A549 treated with dexamethasone at 1 μM for 4 hours (cell line): ENCODE results near the gene NEUROD4. TPM values are rescaled to one million over a fixed set of nuclear protein-coding genes. Genes with fewer than 3 reads are reported as not detected.

Experiments
- total RNA-seq: library from RNA; stranded (reverse); fragments of 200-300 nt; extraction: Qiagen RNA extraction; gene quantifications from 5 replicates; pipeline ENCODE4 v1.2.3, GENCODE V29; 2022

Gene NEUROD4, protein sequence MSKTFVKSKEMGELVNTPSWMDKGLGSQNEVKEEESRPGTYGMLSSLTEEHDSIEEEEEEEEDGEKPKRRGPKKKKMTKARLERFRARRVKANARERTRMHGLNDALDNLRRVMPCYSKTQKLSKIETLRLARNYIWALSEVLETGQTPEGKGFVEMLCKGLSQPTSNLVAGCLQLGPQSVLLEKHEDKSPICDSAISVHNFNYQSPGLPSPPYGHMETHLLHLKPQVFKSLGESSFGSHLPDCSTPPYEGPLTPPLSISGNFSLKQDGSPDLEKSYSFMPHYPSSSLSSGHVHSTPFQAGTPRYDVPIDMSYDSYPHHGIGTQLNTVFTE
- 0.03 TPM in 1 of 5 replicates, not detected in the others for total RNA-seq

DNA sequence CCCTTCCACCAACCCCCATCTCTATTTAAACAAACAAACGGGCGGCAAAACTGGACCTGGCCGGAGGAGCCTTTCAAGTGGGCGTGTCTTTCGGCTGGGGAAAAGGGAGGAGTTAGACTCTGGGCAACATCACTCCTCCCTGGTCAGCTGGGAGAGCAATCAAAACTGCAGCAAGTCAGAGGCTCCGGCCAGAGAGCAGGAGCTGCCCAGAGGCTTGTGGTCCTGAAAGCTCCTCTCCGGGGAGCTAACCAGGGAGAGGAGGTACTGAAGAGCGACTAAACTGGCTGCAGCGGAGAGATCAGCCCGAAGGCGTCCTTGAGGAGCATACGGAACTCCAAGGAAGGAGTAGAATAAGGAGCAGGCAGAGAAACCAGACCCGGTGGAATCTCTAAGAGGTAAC, at the start of gene NEUROD4:
TSS of gene NEUROD4 (plus strand) at position 191 of the 400 bp plus-strand sequence. CDS start 6,466 bp downstream, outside the sequence.

DNA sequence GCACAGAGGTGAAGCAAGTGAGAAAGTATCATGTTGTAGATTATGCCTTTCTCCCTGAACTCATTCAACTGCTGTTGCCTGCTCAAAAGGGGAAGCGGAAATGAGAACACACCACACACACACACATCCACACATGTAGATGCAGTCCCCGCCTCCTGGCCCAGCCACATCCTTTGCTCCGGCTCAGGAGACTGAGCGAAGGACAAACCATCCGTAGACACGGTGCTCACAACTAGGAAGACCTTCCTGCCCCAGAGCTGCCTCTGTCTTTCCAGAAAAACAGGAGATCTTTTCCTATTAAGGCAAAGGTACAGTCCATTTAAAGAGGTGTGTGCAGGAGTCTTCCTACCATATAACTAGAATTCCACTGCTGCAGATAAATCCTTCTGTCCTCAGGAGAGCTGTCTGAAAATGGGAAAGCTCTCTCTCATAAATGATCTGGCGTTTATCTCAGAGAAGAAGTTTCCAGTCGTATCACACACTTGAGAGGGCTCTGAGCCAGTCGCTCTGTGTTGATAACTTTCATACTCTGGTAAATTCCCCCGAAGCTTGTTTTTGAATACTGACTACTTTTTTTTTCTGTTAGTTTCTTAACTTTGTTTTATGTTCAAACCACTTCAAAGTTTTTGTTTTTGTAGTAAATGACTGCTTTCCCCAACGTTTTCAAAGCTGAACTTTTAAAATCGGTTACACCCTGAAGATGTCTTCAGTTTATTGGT, 35.0 kb upstream of the NEUROD4 start, which contains the start of gene TESPA1:
TSS of gene TESPA1 (minus strand) at position 105 of the 719 bp plus-strand sequence. CDS start 10,200 bp downstream, outside the sequence.

Other genes with a start within 250 kb of the NEUROD4 start
- not detected in 5 replicates for gene MUCL1, start 165.5 kb upstream of the NEUROD4 start, total RNA-seq
- gene TESPA1, start 35.2 kb upstream of the NEUROD4 start, total RNA-seq: not detected in 5 replicates
- gene OR9K2, start 106.4 kb downstream of the NEUROD4 start, total RNA-seq: not detected in 5 replicates
- gene OR10A7, start 201.1 kb downstream of the NEUROD4 start, total RNA-seq: not detected in 5 replicates
- not detected in 5 replicates for gene OR6C74, start 224.6 kb downstream of the NEUROD4 start, total RNA-seq